HepG2 (cell line): ENCODE measurements around the gene DDIAS. TPM values are rescaled to one million over a fixed set of nuclear protein-coding genes. Genes with fewer than 3 reads are reported as not detected.

Experiments
- ATAC-seq: fragments of 200-7000 bp; cut with Tn5 transposase; 3 replicates; pipeline ENCODE4 v1.9.1; 2020; ENCODE audit warnings: mild to moderate bottlenecking, moderate library complexity
- BruUV-seq: library from RNA; stranded (reverse); fragments of 400-500 nt; replicated peaks from 2 replicates; lab custom pipeline; 2021; lab: Mats Ljungman, UMichigan
- CTCF ChIA-PET: fragments of 300-600 bp; formaldehyde crosslinking; extraction: SDS; loops from one replicate; lab custom pipeline; 2021; ENCODE audit warnings: low total read pairs, inconsistent platforms, low intra/inter-chr PET ratio; lab: Yijun Ruan, JAX
- POLR2A ChIA-PET: fragments of 350-600 bp; sonication (Branson Sonifier 250); formaldehyde crosslinking; loops from one replicate; lab custom pipeline; 2020; ENCODE audit warnings: antibody characterized with exemption, inconsistent platforms; lab: Yijun Ruan, JAX
- DNase-seq: peaks from one replicate; pipeline ENCODE4 v3.0.0-alpha.2; 2015; ENCODE audit warnings: low spot score
- FAIRE-seq: peaks from 3 replicates; lab custom pipeline; 2011; peaks lifted over from hg19 to GRCh38; lab: Jason Lieb, UNC
- H2AFZ ChIP-seq: one replicate; pipeline ENCODE4 v1.6.1; 2011; ENCODE audit warnings: low read length, inconsistent platforms
- H3K27ac ChIP-seq: fragments of 300-600 bp; 3 replicates; pipeline ENCODE4 v1.8.0; 2011; ENCODE audit warnings: mixed run types, mild to moderate bottlenecking, mixed read lengths, low read length, inconsistent platforms; ENCODE audit not compliant: insufficient read depth; ENCODE audit errors: extremely low read length
- H3K27me3 ChIP-seq, 2 experiments: fragments of 200-600 bp in 1 of 2; 2 replicates in 1 of 2; 3 replicates in 1 of 2; pipeline versions ENCODE4 v1.6.0 to v1.8.0; 2011; ENCODE audit warnings: low read length in 2 of 2, mild to moderate bottlenecking in 2 of 2, moderate library complexity in 2 of 2, inconsistent platforms in 1 of 2; ENCODE audit not compliant: insufficient read depth in 2 of 2, control insufficient read depth in 1 of 2
- H3K36me3 ChIP-seq, 2 experiments: fragments of 200-600 bp in 1 of 2; replicated peaks in 1 of 2; 2 replicates in 1 of 2; 3 replicates in 1 of 2; pipeline versions ENCODE4 v1.5.1 to v1.8.0; 2011; ENCODE audit warnings: low read length in 2 of 2, inconsistent platforms in 1 of 2; ENCODE audit not compliant: insufficient read depth in 2 of 2, control insufficient read depth in 1 of 2
- H3K4me1 ChIP-seq: 2 replicates; pipeline ENCODE4 v1.5.1; 2012; ENCODE audit warnings: low read length, inconsistent platforms; ENCODE audit not compliant: insufficient read depth
- H3K4me2 ChIP-seq: 2 replicates; pipeline ENCODE4 v1.6.0; 2011; ENCODE audit warnings: low read depth, low read length, inconsistent platforms
- H3K4me3 ChIP-seq, 3 experiments: fragments of 200-600 bp in 1 of 3; sonication (generic), shearing (Covaris generic) in 1 of 3; replicated peaks in 1 of 3; 2 replicates each; pipeline ENCODE4 v1.5.1; 2011 to 2016; ENCODE audit warnings: low read length in 3 of 3, inconsistent platforms in 2 of 3, low read depth in 2 of 3, mild to moderate bottlenecking in 2 of 3, control low read depth in 1 of 3, mixed read lengths in 1 of 3; ENCODE audit not compliant: insufficient read depth in 1 of 3
- H3K79me2 ChIP-seq: one replicate; pipeline ENCODE4 v1.6.1; 2011; ENCODE audit warnings: low read length, inconsistent platforms; ENCODE audit not compliant: insufficient read depth
- H3K9ac ChIP-seq: 2 replicates; pipeline ENCODE4 v1.6.0; 2011; ENCODE audit warnings: mild to moderate bottlenecking, low read depth, low read length, inconsistent platforms; ENCODE audit not compliant: insufficient read depth
- H3K9me3 ChIP-seq: 2 replicates; pipeline ENCODE4 v1.5.1; 2012; ENCODE audit warnings: mild to moderate bottlenecking, low read length
- H4K20me1 ChIP-seq: 2 replicates; pipeline ENCODE4 v1.6.0; 2011; ENCODE audit warnings: inconsistent platforms, mild to moderate bottlenecking, low read length, moderate library complexity; ENCODE audit not compliant: insufficient read depth
- ARID3A ChIP-seq: IDR thresholded peaks from 2 replicates; pipeline ENCODE4 v1.6.1; 2012; ENCODE audit warnings: low read depth, low read length, improper control_type of control experiment
- ARID5B ChIP-seq: IDR thresholded peaks from 2 replicates; pipeline ENCODE4 v1.4.0; 2020; ENCODE audit warnings: mild to moderate bottlenecking, missing genetic modification reagents
- CTCF ChIP-seq: sonication (generic); formaldehyde crosslinking; IDR thresholded peaks from 2 replicates; pipeline ENCODE4 v1.5.0; 2020; ENCODE audit warnings: mild to moderate bottlenecking, missing genetic modification reagents, moderate library complexity
- EZH2 ChIP-seq: conservative IDR thresholded peaks from 2 replicates; pipeline ENCODE4 v1.6.1; 2012; ENCODE audit warnings: mild to moderate bottlenecking, low read depth, low read length, moderate library complexity
- FOSL2 ChIP-seq: sonication (generic); formaldehyde crosslinking; IDR thresholded peaks from 2 replicates; pipeline ENCODE4 v1.4.0; 2020; ENCODE audit warnings: missing genetic modification reagents
- GATAD2A ChIP-seq: IDR thresholded peaks from 2 replicates; pipeline ENCODE4 v1.6.1; 2016
- KAT8 ChIP-seq: IDR thresholded peaks from 2 replicates; pipeline ENCODE4 v1.6.1; 2016; ENCODE audit warnings: missing genetic modification reagents, missing compliant biosample characterization
- KLF11 ChIP-seq: IDR thresholded peaks from 2 replicates; pipeline ENCODE4 v1.6.1; 2016; ENCODE audit warnings: missing compliant biosample characterization
- SMC3 ChIP-seq: IDR thresholded peaks from 2 replicates; pipeline ENCODE4 v1.6.1; 2011; ENCODE audit warnings: low read length, improper control_type of control experiment
- STAG1 ChIP-seq: sonication (generic); formaldehyde crosslinking; IDR thresholded peaks from 2 replicates; pipeline ENCODE4 v1.4.0; 2020; ENCODE audit warnings: missing genetic modification reagents
- ZNF607 ChIP-seq: sonication (generic); formaldehyde crosslinking; IDR thresholded peaks from 2 replicates; pipeline ENCODE4 v1.5.1; 2020; ENCODE audit warnings: missing genetic modification reagents, mild to moderate bottlenecking, borderline replicate concordance
- in situ Hi-C: cut with HindIII; loops from 2 replicates; pipeline ENCODE4 v1.10.0; 2017; ENCODE audit warnings: low pct_unique_long_range_greater_than_20kb; ENCODE audit not compliant: extremely low pct_ligation_motif_present
- intact Hi-C: fragments of 100-400 bp; cut with micrococcal nuclease; formaldehyde crosslinking; loops from one replicate; pipeline ENCODE4 v1.10.0; 2022; ENCODE audit not compliant: unreplicated experiment
- polyA plus RNA-seq, 8 experiments: library from polyadenylated mRNA; depleted of rRNA in 3 of 8; stranded (reverse) in 7 of 8; unstranded in 1 of 8; fragments of >200 nt; fragmentation: Illumina TruSeq in 4 of 8; extraction: Trizol in 4 of 8; gene quantifications; 2 replicates each; pipeline versions ENCODE4 v1.2.1 to v1.2.3, GENCODE V29; 2011 to 2016; ENCODE audit warnings: low read depth in 4 of 8, missing spikeins in 1 of 8, mixed read lengths in 1 of 8; ENCODE audit not compliant: insufficient read depth in 1 of 8
- total RNA-seq, 5 experiments: library from RNA; depleted of rRNA; stranded (reverse); fragments of >200 nt; fragmentation: Illumina TruSeq; extraction: Trizol; gene quantifications; 2 replicates each; pipeline ENCODE4 v1.2.3, GENCODE V29; 2016; ENCODE audit warnings: low read depth in 1 of 5

Gene DDIAS
- total and polyA plus RNA-seq, 2 of the 13 experiments (the other 11 are each of a cell fraction or from before 2014, with no cell fraction given): 3.5 to 13.0 TPM

- H4K20me1 ChIP-seq: no peaks in the 10 kb centered on the region
- ChIA-PET CTCF (interaction anchor here (1.2 to 1.6 kb wide), 2 partner anchors 60 to 81 kb away, joined by 3 to 6 read pairs; no protein-coding TSS in a partner anchor), POLR2A (no interaction called here)
- H3K9ac ChIP-seq: no peak overlapping the region
- peak; percentile 81 for ATAC-seq
- intact Hi-C loops: loop anchor here (1.0 to 5.0 kb wide), 2 partner anchors 62 to 145 kb away; partner anchors contain the start of gene RAB30
- H3K4me2 ChIP-seq: no peak overlapping the region
- H3K9me3 ChIP-seq: no peaks in the 10 kb centered on the region
- H3K36me3 ChIP-seq: peaks cover 0 to 13% of the 10 kb centered on the region in 2 experiments; a peak in 2 of 5 replicates
- BruUV-seq: no TSS peak
- in situ Hi-C loops: no loop called here
- H3K4me3 ChIP-seq: no peak overlapping the region
- no peak overlapping the region for H2AFZ ChIP-seq
- H3K27me3 ChIP-seq: no peaks in the 10 kb centered on the region
- DNase-seq: peak; percentile 43
- no peaks in the 10 kb centered on the region for H3K79me2 ChIP-seq
- peak; percentile 94 for TF ChIP-seq ARID3A
- TF ChIP-seq CTCF: peak; percentile 66
- no peak for TF ChIP-seq KLF11 (CRISPR knock-in tag)
- peak; percentile 50 for TF ChIP-seq SMC3
- no peak for TF ChIP-seq ZNF607 (CRISPR knock-in tag)
- 0 out of 2 replicates have a peak, but pooled peaks have one; percentile 23 for TF ChIP-seq ARID5B (CRISPR knock-in tag)
- TF ChIP-seq GATAD2A: 0 out of 2 replicates have a peak, but pooled peaks have one; percentile 11
- peak; percentile 25; the same call in 1 of the 2 replicates for TF ChIP-seq FOSL2 (CRISPR knock-in tag)
- TF ChIP-seq STAG1 (CRISPR knock-in tag): peak; percentile 57
- TF ChIP-seq KAT8 (CRISPR knock-in tag): 0 out of 2 replicates have a peak, but pooled peaks have one; percentile 11
- no peak for TF ChIP-seq EZH2
- no peak overlapping the region for H3K27ac ChIP-seq
- no peaks in the 10 kb centered on the region for H3K4me1 ChIP-seq
- FAIRE-seq: peak; percentile 80
Measured at GRCh38 chr11:82927264-82927880, 25.8 kb downstream of the DDIAS start.
